SH-SY5Y (cell line): ENCODE measurements around the gene HOXA6.

ENCODE experiments used
- GATA2 ChIP-seq: IDR thresholded peaks from 2 replicates; pipeline ENCODE4 v1.6.1; 2011; ENCODE audit warnings: mild to moderate bottlenecking, low read depth, low read length
- GATA3 ChIP-seq: IDR thresholded peaks from 2 replicates; pipeline ENCODE4 v1.6.1; 2011; ENCODE audit warnings: low read depth, mild to moderate bottlenecking, low read length, moderate library complexity

GRCh38 chr7:27137640-27138315 is 9.8 kb downstream of the HOXA6 start:
- TF ChIP-seq GATA2 (no peak), GATA3 (no peak)
